Measurements from ENCODE around the gene PIP4K2A.

DNA sequence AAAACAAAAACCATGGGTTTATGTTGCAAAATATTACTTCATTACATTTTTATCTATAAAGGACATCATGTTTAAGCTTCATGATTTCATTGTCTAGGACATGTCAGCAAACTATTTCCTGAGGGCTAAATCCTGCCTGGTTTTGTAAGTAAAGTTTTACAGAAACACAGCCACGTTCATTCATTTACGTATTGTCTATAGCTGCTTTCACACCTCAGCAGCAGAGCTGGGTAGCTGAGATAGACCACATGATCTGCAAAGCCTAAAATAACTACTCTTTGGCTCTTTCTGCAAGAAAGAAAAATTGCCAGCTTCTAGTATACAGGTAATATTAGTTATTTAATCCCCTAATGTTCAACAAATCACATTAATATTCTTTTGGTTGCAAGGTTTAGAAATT lies 12.7 kb upstream of the PIP4K2A start:
- TF ChIP-seq, protein P1, sequence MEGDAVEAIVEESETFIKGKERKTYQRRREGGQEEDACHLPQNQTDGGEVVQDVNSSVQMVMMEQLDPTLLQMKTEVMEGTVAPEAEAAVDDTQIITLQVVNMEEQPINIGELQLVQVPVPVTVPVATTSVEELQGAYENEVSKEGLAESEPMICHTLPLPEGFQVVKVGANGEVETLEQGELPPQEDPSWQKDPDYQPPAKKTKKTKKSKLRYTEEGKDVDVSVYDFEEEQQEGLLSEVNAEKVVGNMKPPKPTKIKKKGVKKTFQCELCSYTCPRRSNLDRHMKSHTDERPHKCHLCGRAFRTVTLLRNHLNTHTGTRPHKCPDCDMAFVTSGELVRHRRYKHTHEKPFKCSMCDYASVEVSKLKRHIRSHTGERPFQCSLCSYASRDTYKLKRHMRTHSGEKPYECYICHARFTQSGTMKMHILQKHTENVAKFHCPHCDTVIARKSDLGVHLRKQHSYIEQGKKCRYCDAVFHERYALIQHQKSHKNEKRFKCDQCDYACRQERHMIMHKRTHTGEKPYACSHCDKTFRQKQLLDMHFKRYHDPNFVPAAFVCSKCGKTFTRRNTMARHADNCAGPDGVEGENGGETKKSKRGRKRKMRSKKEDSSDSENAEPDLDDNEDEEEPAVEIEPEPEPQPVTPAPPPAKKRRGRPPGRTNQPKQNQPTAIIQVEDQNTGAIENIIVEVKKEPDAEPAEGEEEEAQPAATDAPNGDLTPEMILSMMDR (IDR thresholded peaks at IDR 0.05) = no peak
- no peak for TF ChIP-seq POLR2A (IDR thresholded peaks at IDR 0.05)
